NT2/D1 (cell line): ENCODE results near the gene ZFPL1.

Experiments
- SUZ12 ChIP-seq: IDR thresholded peaks from 2 replicates; pipeline ENCODE4 v1.6.1; 2011; ENCODE audit not compliant: insufficient read length, insufficient read depth; ENCODE audit errors: extremely low read depth
- YY1 ChIP-seq: IDR thresholded peaks from 2 replicates; pipeline ENCODE4 v1.6.1; 2011; ENCODE audit not compliant: insufficient read length, insufficient read depth
- ZNF274 ChIP-seq: IDR thresholded peaks from 2 replicates; pipeline ENCODE4 v1.6.1; 2011; ENCODE audit warnings: mild to moderate bottlenecking, low read depth, low read length

- TF ChIP-seq ZNF274 (no peak), YY1 (no peak), SUZ12 (no peak)
Measured at GRCh38 chr11:65053827-65054508, 30.1 kb upstream of the ZFPL1 start.
